ENCODE data around the gene OXER1. TPM values are rescaled to one million over a fixed set of nuclear protein-coding genes. Genes with fewer than 3 reads are reported as not detected.

Gene OXER1, protein sequence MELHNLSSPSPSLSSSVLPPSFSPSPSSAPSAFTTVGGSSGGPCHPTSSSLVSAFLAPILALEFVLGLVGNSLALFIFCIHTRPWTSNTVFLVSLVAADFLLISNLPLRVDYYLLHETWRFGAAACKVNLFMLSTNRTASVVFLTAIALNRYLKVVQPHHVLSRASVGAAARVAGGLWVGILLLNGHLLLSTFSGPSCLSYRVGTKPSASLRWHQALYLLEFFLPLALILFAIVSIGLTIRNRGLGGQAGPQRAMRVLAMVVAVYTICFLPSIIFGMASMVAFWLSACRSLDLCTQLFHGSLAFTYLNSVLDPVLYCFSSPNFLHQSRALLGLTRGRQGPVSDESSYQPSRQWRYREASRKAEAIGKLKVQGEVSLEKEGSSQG
- not detected in 5 replicates for total RNA-seq (2022; extraction: Qiagen RNA extraction)

DNA sequence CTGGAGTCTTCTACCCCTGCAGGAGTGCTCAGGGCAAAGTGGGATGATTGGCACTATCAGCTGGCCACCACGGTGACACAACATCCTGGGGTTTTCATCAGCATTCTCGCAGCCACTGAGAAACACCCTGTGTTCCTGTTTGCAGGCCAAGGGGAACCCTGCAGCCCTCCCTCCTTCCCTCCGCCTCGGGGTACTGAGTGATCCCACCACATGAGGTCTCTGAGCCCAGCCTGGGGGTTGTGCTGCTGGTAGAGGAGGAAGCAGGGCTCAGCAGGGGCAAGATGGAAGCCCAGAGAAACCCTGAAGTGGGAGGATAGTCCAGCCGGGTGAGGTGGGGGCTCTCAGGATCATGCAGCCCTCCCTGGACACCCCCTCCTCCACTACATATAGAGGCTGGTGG, at the start of gene OXER1:
TSS of gene OXER1 (minus strand) at position 40 of the 400 bp plus-strand sequence. CDS start 73 bp downstream, outside the sequence.

DNA sequence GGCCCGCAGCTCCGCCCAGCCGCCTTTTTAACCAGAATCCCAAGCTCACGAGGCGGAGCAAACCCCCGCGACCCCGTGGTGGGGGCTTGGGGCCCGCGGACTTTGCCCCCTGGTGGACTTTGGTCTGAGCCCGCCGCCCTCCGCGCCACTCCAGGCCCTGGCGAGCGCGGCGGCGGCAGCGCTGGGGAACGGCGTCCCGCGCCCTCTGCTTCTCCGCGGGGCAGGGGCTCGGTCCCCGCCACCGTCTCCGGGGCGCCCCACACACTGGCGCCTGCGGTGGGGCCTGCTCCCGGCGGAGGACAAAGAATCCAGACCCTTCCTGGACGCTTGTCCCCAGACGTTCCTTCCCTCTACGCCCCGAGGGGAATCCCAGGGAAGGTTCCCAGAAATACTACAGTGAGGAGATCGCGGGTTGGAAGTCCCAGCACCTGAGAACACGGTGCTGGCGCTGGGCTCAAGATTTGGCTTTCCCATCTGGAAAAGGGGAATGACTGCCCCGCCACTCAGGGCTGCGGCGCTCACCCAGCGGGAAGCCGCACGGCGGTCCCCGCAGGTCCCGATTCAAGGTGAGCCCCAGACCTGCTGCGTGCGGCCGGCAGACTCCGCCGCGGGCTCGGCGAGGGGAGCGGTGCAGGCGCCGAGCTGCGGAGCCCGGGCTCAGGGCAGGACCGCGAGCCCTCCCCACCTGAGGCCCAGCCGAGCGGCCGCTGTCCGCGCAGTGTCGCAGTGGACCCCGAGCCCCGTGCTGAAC, 28.8 kb upstream of the OXER1 start, which contains the start of gene HAAO:
TSS of gene HAAO (minus strand) at position 1 of the 751 bp plus-strand sequence. CDS start 47 bp downstream, outside the sequence.

Other genes starting within 250 kb of the OXER1 start
- 25.3 to 36.5 TPM (median 30.8 TPM) in 5 replicates for gene MTA3, start 195.5 kb downstream of the OXER1 start, total RNA-seq (2022; extraction: Qiagen RNA extraction)
- gene HAAO, start 28.4 kb upstream of the OXER1 start, total RNA-seq (2022; extraction: Qiagen RNA extraction) = not detected in 5 replicates